ENCODE measurements around the gene WWC2.

GRCh38 chr4:183252959-183253358 lies 153.9 kb downstream of the WWC2 start:
- TF ChIP-seq CTCF (IDR thresholded peaks at IDR 0.05; ENCODE audit: poor library complexity) (no peak), EZH2phosphoT487 (IDR thresholded peaks at IDR 0.05; ENCODE audit: low read depth, severe bottlenecking, unreplicated experiment) (no peak)
